HG03159 (cell line): ENCODE data around the gene NATD1.

ENCODE experiments used
- ATAC-seq: cut with Tn5 transposase; IDR thresholded peaks from one replicate; pipeline ENCODE4 v1.9.1; 2021; ENCODE audit warnings: mild to moderate bottlenecking, moderate library complexity; ENCODE audit not compliant: unreplicated experiment

The NATD1 gene

DNA sequence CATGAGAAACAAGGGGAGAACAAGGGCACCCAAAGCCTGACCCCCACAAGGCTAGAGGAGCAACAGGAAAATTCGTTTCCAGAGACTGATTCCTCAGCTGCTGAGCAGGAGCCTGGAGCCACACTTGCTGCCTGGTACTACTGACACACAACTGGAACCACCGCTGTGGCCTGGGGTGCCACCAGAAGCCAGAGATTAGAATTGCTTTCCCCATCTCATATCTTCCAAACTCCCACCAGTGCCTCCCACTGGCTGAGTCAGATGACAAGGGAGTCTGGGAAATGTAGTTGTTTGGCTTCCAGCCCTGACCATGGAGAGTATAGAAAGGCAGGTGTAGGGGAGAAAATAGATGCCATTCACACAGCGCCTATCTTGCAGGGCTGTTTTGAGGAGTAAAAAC lies 35.1 kb downstream of the NATD1 start:
- no peak for ATAC-seq

GRCh38 chr17:21217346-21217745 lies 35.9 kb downstream of the NATD1 start:
- ATAC-seq, result no peak

DNA sequence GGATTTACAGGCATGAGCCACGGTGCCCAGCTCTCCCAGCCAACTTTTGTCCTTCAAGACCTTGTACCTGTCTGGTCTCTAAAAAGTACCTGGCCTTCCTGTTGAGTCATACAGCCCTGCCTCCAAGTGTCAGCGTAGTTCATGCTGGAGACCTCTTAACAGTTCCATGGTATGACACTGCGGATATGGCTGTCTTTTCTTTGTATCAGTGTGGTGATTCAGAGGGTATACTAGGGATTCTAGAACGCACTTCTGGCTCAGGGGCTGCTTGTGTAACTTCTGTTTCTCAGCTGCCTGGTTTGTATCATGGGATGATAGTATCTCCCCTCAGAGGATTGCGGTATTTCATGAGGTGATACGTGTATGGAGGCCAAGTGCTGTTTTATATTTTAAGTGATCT lies 37.3 kb downstream of the NATD1 start:
- ATAC-seq, result no peak

DNA sequence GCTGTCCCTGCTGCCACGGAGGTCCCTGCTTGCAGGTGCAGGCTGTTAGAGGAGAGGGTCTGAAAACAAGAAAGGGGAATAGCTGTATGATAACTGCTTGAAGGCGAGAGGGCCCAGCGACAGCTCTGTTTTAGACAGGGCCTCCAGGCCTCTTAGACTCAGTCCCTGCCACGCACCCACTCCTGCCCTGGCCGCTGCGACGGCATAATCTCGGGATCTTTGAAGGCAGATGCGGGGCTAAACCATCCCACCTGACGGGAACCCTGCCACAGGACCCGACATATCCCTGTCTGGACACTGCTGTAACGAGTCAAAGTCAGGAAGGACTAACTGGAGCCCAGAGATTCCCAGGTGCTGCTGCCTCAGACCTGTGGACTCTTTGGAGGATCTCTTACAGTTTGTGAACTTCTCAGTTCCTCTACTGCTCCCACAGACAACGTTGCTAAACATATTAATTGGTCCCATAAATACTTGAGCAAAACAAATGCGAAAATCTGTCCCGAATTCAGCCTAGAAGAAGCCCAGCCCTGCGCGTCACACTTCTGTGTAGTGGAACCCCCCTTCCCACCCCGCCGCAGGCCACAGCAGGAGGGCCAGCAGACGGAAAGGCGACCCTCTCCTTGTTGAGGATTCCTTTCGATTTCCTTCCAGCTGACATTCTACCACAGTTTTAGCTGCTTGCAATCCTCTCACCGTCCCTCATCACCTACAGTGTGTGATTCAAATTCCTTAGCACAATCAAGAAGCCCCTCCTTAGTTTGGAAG lies 38.3 kb downstream of the NATD1 start:
- ATAC-seq, result peak; percentile 16

DNA sequence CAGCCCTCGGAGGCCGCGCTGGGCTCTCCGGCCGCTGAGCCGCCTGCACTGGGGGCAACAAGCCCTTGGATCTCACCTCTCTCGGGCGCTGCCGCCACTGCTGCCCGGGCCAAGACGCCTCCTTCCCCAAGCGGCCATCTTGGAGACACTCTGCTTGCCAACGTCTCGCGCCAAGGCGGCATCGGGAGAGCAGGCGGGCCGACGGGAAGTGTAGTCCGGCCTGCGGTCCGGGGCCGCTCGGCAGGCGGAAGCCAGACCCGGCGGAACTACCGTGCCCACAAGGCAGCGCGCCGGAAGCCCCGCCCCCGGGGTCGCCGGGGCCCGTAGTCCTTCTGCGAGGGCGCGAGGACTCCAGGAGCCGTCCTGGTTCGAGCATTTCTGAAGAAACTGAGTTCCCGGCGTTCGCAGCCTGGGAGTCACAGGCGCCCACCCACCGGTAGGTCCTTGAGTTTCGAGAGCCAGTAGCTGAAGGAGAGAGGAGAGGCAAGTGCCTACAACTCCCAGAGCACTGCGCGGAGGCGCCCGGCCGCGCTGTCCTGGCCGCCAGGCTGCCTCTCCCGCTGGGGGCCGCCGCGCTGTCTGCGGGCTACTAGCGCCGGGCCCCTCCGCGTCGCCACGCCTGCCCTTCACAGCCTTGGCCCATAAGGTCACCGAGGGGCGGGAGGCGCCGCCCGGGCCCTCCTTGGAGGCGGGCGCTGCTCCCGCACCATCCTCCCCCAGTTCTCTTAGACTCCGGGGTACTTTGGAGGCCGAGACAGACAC lies 39.0 kb downstream of the NATD1 start, which contains the start of gene TMEM11:
Gene TMEM11 (minus strand): TSS at position 147 of the 762 bp plus-strand sequence. CDS start 9 bp downstream, at position 138.
- peak; percentile 88 for ATAC-seq

GRCh38 chr17:21213638-21214014 lies 39.6 kb downstream of the NATD1 start:
- ATAC-seq, result peak; percentile 23

- ATAC-seq, result peak; percentile 0
Measured at GRCh38 chr17:21212826-21213637, 40.2 kb downstream of the NATD1 start.

DNA sequence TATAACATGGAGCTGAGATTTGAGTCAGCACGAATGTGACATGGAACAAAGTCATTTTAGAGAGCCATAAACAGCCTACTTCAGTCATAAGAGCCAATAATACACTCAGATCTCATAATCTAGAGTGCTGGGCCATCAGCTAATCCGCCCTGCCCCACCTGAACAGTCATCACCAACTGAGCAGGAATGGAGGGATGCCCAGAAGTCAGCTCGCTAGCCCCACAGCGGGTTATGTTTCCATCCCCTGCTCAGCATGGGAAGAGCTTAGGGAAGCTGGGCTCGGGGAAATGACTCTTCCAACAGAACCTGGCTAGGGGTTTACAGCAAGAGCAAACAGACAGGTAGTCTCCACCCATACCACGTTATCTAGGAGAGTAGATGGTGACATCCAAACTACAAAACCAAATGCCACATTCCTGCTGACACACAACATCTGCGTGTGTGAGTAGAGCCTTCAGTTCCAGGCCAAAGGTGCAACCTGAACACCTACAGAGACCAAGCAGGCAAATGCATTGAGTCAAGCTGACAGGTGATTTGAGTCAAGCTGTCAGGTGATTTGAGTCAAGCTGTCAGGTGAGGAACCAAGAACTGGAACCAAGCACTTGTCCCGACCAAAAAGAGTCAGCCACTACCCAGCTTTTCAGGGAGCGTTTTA lies 41.3 kb downstream of the NATD1 start:
- ATAC-seq, result no peak

DNA sequence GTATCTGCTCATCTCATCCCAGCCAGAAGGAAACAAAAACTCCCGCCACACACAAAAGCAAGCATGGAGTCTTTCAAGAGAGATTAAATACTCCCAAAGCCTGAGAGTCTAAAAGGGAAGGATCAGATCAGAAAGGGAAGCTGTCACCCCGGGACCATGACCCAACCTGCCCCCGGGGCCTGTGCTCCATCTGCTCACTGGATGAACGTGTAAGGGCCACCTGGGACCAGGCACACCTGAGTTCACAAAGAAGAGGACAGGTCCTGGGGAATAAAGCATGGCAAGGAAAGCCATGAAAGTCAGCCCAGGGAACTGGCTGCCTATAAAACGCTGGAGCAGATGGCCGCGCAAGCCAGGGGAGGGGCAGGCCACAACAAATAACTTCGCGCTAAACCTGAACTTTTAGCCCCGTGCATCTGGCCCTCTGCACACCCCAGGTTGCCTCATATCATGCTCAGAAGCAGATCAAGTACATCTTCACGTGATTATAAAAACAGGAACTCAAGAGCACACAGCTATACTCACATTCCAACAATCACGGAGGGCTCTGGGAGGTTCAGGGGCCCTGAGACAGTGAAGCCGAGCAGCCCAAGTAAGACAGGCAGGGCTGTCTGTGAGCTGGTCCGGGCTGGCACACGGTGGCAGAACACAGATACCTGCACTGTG lies 42.7 kb downstream of the NATD1 start:
- no peak for ATAC-seq

DNA sequence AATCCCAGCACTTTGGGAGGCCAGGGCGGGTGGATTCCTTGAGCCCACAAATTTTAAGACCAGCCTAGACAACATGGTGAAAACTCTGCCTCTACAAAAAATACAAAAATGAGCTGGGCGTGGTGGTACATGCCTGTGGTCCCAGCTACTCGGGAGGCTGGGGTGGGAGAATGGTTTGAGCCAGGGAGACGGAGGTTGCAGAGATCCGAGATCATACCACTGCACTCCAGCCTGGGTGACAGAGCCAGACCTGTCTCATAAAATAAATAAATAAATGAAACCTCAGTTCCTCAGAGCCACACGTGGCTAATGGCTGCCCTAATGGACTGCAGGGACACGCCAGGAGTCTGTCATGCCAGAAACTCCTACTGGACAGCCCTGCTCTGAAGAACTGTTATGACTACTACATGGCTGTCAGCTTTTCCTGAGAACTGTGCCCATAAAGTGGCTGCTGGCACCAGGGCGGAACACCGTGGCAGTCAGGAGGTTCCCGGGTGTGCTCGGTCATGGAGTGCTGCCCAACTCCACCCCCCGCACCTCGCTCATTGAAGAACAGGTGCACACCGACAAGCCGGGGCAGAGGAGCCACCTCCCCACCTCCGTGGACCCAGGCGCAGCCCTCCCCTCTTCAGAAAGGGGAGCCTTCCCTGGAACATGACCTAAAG lies 43.6 kb downstream of the NATD1 start:
- ATAC-seq, result no peak

- ATAC-seq, result no peak
Measured at GRCh38 chr17:21208352-21208751, 44.9 kb downstream of the NATD1 start.

DNA sequence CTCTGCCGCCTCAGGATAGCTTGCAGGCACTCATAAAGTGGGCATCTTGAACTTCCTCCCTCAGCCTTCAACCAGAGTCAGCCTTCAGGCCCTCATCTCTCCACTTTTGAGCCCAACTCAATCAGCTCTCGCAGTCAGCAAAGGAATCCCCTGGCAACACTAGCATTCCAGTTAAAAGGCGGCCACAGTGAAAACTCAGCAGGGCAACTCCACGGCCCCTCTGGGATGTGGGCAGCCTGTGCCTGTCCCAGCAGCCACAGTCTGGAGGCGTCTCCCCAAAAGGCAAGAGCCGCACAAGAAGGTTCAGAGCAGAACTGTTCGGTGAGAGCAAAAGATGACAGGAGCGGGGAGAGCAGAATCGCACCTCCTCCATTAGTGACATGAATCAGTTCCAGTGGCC lies 48.3 kb downstream of the NATD1 start:
- ATAC-seq, result no peak

- no peak for ATAC-seq
Measured at GRCh38 chr17:21202512-21202911, 50.7 kb downstream of the NATD1 start.

DNA sequence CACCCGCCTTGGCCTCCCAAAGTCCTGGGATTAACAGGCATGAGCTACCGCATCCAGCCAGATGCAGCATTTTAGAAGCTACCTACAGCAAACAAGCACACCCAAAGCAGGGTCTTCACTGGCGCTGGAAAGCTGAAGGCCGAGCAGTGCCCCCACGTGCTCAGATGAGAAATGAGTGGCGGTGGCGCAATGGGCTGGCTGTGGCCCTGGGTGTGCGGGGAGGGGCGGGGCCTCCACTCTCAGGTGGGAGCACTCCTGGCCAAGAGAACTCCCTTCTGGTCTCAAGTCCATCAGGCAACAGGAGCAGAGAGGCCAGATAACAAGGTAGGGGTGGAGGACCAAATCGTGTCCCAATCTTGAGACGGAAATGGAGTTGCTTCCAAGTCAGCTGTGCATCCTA lies 51.3 kb downstream of the NATD1 start:
- no peak for ATAC-seq

DNA sequence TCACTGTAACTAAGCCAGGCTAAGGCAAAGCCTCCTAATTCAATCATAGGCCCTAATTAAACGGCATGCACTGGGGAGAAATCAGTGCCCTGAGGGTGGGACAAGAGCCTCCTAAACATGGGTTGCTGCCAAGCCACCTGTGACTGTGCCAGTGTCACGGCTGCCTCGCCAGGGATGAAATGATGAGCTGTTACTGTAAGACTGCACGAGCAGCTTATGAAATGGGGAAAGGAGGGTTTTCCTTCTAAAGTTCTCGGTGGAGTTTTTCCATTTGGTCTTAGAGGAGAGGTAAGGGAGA lies 52.0 kb downstream of the NATD1 start:
- ATAC-seq, result no peak

- ATAC-seq, result no peak
Measured at GRCh38 chr17:21200590-21201297, 52.5 kb downstream of the NATD1 start.

DNA sequence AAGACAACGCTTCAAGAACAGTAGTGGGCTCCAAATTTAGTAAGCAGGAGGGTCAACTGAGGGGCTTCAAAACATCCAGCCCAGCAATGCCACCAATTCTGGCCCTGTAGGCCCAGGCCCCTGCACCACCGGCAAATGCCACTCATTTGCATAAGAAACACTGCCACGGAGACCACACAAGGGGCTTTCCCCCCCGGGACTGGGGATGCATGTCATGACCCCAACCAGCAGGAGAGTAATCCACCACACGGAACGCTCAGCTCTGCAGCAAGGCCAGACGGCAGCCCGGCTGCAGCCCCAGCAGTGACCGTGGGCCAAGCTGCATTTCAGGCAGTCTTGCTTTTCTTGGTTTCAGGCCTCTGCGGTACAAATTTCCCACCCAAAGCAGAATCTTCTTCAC lies 53.4 kb downstream of the NATD1 start:
- no peak for ATAC-seq

GRCh38 chr17:21199311-21199710 lies 53.9 kb downstream of the NATD1 start:
- ATAC-seq, result no peak

- no peak for ATAC-seq
Measured at GRCh38 chr17:21198411-21198810, 54.8 kb downstream of the NATD1 start.
